Stimulated activated CD4-positive, alpha-beta T cell treated with anti-CD3 and anti-CD28 coated beads, Interleukin-4, amount 100 ng/mL, for 24 hours (primary cell): ENCODE measurements around the gene MYRF.

Source experiments
- DNase-seq: peaks from one replicate; pipeline ENCODE4 v3.0.0-alpha.2; 2020

Gene MYRF

DNA sequence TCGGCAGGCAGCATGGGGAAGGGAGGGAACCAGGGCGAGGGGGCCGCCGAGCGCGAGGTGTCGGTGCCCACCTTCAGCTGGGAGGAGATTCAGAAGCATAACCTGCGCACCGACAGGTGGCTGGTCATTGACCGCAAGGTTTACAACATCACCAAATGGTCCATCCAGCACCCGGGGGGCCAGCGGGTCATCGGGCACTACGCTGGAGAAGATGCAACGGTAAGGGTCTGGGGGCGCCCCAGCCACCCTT, 75.9 kb downstream of the MYRF start:
- no peak for DNase-seq

DNA sequence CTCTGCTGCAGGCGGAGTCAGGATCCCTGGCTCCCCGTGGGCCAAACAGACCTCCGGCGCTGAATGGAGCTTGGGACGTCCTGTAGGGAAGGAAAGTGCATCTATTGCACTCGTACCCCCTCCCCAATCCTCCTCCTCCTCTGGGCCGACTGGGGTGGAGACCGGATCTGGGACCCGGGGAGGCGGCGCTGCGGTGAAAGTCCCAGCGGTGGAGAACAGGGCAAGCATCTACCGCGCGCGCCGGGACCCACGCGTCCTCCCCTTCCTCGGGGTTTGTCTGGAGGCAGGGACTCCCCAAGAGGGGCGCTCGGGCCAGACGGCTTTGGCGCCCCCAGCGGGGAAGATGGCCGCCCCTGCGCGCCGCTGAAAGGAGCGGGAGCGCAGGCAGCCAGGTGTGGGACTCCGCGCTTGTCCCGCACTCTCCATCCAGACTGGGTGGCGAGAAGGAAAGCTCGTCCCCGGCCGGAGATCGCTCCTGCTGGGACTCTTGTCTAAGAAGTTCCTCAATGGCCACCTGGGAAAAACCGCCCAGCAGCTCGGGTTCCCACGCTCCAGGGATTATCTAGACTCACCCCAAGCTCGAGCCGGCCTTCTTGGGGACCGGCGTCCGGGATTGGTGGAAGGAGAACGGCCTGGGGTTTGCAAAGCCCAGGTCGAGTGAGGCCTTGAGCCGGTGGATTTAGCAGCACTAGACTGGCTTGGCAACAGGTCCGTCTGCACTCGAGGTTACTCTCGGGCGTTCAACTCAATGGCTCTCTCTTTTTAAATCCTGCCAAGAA, 76.4 kb downstream of the MYRF start:
- DNase-seq, result no peak

DNA sequence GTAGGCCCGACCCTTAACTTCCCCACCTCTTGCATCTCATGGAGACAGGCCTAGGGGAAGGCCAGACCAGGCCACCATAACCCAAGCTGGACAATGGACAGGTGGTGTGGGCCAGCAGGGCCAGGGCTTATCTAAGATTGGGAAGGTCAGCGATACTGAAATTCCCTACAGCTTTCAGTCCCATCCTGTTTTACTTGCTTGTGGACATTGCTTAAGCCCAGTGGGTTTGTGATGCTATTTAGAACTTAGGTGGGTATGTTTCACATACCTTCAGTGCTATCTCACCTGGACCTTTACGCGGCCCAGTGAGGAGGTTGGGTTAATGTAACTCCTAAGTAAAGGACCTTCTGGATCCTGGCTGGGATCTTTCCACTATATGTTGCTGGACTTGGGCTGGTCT, 77.4 kb downstream of the MYRF start:
- DNase-seq, result no peak

DNA sequence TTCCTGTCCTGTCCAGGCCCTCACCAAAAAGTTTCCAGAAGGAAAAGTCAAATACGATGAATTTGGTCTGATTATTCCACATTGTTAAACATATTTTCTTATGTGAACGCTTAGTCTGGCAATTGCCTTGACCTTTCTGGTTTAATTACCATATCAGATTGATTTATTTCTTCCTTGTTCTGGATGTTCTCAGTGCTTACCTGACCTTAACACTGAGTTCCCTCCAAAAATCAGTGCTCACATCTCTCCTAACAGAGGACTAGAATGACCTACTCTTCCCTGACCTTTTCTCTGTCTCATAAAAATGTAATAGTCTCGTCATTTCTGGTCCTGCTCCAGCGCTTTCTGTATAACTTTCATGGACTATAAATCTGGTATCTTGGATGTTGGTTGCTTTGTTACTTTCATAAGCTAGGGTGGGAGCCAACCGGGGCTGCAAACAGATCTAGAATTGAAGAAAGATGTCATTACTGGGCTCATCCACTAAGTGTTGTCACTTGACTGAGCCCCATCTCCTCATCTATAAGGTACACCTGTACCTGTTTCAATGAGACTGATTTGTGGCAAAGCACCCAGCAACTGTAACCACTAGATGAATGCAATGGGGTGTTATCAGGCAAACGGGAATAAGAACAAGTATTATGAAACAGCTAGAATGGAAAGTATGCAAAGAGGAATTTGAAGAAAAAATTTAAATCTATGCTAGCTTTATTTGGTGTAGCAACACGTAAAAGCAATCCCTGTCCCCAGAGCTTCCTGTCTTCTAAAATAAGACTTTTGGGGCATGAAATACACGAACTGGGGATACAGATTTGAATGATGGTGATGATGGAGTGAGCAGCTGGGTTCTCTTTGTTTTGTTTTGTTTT, 78.0 kb downstream of the MYRF start:
- no peak for DNase-seq

DNA sequence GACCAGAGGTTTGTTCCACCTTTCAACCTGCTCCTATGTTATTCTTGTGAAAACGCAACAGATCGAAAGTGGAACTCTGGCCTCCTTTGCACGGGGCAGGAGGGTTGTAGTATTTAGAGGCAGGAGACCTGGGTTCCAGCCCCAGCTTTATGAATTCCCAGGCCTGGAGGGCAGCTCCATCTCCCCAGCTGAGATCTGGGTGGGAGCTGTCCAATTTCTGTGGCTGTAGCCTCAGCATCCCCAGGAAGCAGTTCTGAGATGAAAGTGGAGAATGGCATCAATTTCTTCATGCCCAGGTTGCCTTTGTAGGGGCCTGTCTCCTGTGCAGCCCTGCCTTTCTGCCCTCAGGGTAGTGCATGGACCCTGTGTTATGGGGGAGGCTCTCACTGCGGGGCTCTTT, 79.8 kb downstream of the MYRF start:
- no peak for DNase-seq

DNA sequence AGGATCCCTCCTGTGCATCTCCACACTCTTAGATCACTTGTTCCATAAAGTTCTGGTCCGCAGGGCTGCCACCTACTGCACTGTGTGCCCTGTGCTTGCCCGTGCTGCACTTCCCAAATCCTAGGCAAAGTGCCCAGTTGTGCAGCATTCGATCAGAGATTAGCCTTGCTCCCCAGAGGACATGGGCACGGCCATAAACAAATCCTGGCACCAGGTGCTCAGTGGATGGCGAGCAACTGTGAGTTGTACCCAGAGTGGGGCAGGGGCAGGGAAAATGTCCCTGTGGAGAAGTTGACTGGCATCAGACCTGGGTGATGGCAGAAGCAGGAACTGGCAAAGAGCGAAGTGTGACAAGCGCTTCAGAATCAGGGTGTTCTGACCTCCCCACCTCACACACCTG, 80.3 kb downstream of the MYRF start:
- no peak for DNase-seq

DNA sequence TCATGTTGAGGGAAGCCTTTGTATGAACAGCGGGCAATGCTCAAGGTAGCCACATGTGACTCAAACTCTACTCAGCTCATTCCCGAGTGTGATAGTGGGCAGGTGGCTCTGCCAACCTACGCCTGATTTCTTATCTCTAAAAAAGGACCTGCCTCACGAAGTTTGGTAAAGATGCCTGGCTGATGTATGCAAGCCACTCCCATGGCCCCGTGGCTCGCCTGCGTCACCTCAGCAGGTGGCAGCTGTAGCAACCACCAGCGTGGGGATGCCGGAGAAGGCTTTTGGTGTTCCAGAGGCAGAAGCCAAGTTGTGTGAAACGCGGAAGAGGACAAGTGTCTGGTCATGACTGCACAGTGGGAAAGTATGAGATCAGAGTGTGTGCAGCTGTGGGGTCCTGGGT, 81.0 kb downstream of the MYRF start:
- no peak for DNase-seq

DNA sequence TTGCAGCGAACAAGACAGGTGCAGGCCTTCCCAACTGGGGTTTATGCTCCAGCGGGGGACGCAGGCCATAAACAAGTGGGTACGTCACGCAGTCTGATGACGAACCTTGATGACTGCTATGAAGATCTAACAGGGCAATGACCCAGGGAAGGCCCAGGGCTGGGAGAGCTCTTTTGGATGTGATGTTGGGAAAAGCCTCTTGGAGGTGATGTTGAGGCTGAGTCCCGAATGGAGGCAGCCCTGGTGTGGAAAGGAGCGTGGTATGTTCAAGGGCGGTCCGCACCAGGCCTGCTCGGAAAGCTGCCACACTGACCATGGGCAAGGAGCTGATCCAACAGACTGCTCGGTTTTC, 81.5 kb downstream of the MYRF start:
- no peak for DNase-seq

DNA sequence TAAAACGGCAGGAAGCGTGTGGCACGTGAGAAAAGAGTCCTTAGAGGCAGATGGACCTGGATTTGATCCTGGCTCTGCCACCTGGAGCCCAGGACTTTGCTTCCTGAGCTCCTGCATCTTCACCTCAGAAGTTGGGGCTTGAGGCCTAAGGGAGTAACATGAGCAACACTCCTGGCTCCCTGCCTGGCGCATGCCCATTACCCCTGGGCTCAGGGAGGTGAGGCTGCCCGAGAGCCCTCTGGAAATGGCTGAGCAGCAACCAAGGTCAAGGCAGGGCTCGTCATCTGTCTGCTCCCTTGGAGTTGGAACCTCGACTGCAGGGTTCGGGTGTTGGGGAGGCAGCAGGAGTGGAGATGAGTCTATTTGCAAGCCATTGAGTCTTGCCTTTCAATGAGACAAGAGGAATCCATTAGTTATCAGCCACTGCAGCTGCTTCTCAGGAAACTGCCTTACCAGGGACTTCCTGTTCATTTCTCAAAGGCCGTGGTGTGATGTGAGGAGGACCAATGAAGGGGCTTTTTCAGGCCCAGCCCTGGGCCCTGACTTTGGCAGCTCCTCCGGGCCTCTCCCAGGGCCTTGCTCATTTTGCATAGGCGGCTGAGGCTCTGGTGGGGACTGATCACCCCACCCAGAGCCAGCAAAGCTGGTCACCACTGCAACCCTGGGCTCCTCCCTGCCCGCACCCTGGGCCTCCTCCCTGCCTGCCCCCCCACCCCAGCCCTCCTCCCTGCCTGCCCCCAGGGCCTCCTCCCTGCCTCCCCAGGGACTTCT, 82.0 kb downstream of the MYRF start:
- no peak for DNase-seq

DNA sequence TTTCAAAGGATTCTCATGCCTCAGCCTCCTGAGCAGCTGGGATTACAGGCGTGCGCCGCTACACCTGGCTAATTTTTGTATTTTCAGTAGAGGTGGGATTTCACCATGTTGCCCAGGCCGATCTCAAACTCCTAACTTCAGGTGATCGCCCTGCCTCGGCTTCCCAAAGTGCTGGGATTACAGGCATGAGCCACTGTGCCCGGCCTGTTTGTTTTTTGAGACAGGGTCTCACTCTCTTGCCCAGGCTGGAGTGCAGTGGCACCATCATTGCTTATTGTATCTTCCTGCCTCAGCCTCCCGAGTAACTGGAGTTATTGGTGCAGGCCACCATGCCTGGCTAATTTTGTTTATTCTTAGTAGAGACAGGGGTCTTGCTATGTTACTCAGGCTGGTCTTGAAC, 83.8 kb downstream of the MYRF start:
- DNase-seq, result no peak

DNA sequence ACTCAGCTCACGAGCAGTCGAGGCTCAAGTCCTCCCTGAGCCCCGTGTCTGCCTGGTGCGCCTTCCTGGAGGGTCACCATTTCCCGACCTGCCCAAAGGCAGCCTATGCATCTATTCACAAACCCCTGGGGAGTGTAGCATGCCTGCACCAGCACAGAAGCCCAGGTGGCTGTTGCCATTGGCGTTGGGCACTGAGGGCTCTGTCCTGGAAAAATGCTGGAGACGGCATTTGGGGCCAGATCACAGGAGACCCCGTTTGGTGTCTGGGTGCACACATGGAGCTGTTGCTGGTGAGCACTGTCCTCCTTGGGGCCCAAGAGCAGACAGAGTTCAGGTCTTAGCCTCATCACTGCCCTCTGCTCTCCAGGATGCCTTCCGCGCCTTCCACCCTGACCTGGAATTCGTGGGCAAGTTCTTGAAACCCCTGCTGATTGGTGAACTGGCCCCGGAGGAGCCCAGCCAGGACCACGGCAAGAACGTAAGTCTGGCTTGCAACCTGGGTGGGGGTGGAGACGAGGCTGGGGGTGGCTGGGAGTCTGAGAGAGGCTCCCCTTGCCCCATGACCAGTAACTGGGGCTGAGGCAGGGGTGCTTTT, 85.1 kb downstream of the MYRF start:
- DNase-seq, result no peak
